K562 (cell line): ENCODE results near the gene LRP2BP. TPM values are rescaled to one million over a fixed set of nuclear protein-coding genes. Genes with fewer than 3 reads are reported as not detected.
A peak's percentile ranks its signal among the peaks of the same experiment; 100 is the strongest.

Experiments
- ATAC-seq: fragments of 200-7000 bp; cut with Tn5 transposase; 3 replicates; pipeline ENCODE4 v1.9.1; 2020; ENCODE audit warnings: moderate library complexity
- BruUV-seq: library from RNA; stranded (reverse); fragments of 400-500 nt; replicated peaks from 2 replicates; lab custom pipeline; 2021; lab: Mats Ljungman, UMichigan
- CTCF ChIA-PET: fragments of 300-600 bp; formaldehyde crosslinking; extraction: SDS; loops from one replicate; lab custom pipeline; 2021; ENCODE audit warnings: low intra/inter-chr PET ratio; lab: Yijun Ruan, JAX
- POLR2A ChIA-PET: fragments of 300-600, 350-650 bp; sonication (Branson Sonifier 250); formaldehyde crosslinking; extraction: SDS; loops from one replicate; lab custom pipeline; 2021; ENCODE audit warnings: antibody characterized with exemption, inconsistent platforms; lab: Yijun Ruan, JAX
- DNase-seq, 4 experiments: peaks; one replicate each; pipeline versions ENCODE4 v3.0.0 to v3.0.0-alpha.2; 2011 to 2018; ENCODE audit warnings: low spot score in 3 of 4, mixed read lengths in 3 of 4; ENCODE audit errors: extremely low read depth in 1 of 4
- FAIRE-seq: peaks from 2 replicates; lab custom pipeline; 2011; peaks lifted over from hg19 to GRCh38; lab: Jason Lieb, UNC
- H2AFZ ChIP-seq: 2 replicates; pipeline ENCODE4 v1.6.0; 2011; ENCODE audit warnings: low read depth, low read length, control low read depth, inconsistent platforms
- H3K27ac ChIP-seq: fragments of 200-600 bp; 3 replicates; pipeline ENCODE4 v1.8.0; 2011; ENCODE audit warnings: low read depth, mild to moderate bottlenecking, control low read depth, inconsistent platforms, low read length, moderate library complexity, mixed read lengths; ENCODE audit errors: extremely low read depth
- H3K27me3 ChIP-seq, 2 experiments: fragments of 300-600 bp in 1 of 2; 2 replicates in 1 of 2; 3 replicates in 1 of 2; pipeline versions ENCODE4 v1.6.0 to v1.8.0; 2011; ENCODE audit warnings: inconsistent platforms in 2 of 2, low read length in 2 of 2, mild to moderate bottlenecking in 1 of 2, mixed read lengths in 1 of 2, moderate library complexity in 1 of 2; ENCODE audit not compliant: control insufficient read depth in 2 of 2, insufficient read depth in 2 of 2
- H3K36me3 ChIP-seq: fragments of 300-600 bp; 3 replicates; pipeline ENCODE4 v1.8.0; 2011; ENCODE audit warnings: mild to moderate bottlenecking, low read length, inconsistent platforms; ENCODE audit not compliant: control insufficient read depth, insufficient read depth
- H3K4me1 ChIP-seq, 2 experiments: fragments of 200-600 bp in 1 of 2; replicated peaks in 1 of 2; 2 replicates in 1 of 2; 3 replicates in 1 of 2; pipeline versions ENCODE4 v1.5.1 to v1.8.0; 2011; ENCODE audit warnings: inconsistent platforms in 2 of 2, low read length in 2 of 2, mild to moderate bottlenecking in 1 of 2, mixed read lengths in 1 of 2, moderate library complexity in 1 of 2; ENCODE audit not compliant: control insufficient read depth in 2 of 2, insufficient read depth in 2 of 2
- H3K4me2 ChIP-seq: 2 replicates; pipeline ENCODE4 v1.6.1; 2011; ENCODE audit warnings: low read length, control low read depth, inconsistent platforms, mixed read lengths; ENCODE audit not compliant: insufficient read depth
- H3K4me3 ChIP-seq: fragments of 200-600 bp; sonication (generic), shearing (Covaris generic); 2 replicates; pipeline ENCODE4 v1.5.1; 2016; ENCODE audit warnings: control low read depth, inconsistent platforms
- H3K79me2 ChIP-seq: fragments of 200-600 bp; 3 replicates; pipeline ENCODE4 v1.8.0; 2011; ENCODE audit warnings: low read length, inconsistent platforms; ENCODE audit not compliant: control insufficient read depth, insufficient read depth
- H3K9ac ChIP-seq, 2 experiments: 2 replicates each; pipeline versions ENCODE4 v1.6.0 to v1.6.1; 2011; ENCODE audit warnings: low read depth in 2 of 2, low read length in 2 of 2, control low read depth in 1 of 2, inconsistent platforms in 1 of 2, mild to moderate bottlenecking in 1 of 2, mixed read lengths in 1 of 2; ENCODE audit not compliant: insufficient read depth in 1 of 2
- H3K9me1 ChIP-seq: one replicate; pipeline ENCODE4 v1.6.0; 2011; ENCODE audit warnings: inconsistent platforms, mild to moderate bottlenecking, low read length, moderate library complexity; ENCODE audit not compliant: control insufficient read depth, insufficient read depth
- H3K9me3 ChIP-seq: replicated peaks from 2 replicates; pipeline ENCODE4 v1.5.1; 2011; ENCODE audit warnings: low read depth, low read length, inconsistent platforms; ENCODE audit not compliant: control insufficient read depth, insufficient read depth
- H4K20me1 ChIP-seq: replicated peaks from 2 replicates; pipeline ENCODE4 v1.6.1; 2011; ENCODE audit warnings: low read length, inconsistent platforms, mixed read lengths; ENCODE audit not compliant: control insufficient read depth, insufficient read depth
- BHLHE40 ChIP-seq: IDR thresholded peaks from 2 replicates; pipeline ENCODE4 v1.6.1; 2011; ENCODE audit warnings: low read length, improper control_type of control experiment
- CBX2 ChIP-seq: fragments of 200-600 bp; sonication (generic); IDR thresholded peaks from one replicate; pipeline ENCODE4 v1.6.1; 2012; ENCODE audit warnings: mild to moderate bottlenecking, low read length, inconsistent platforms; ENCODE audit not compliant: insufficient read depth, poor library complexity, severe bottlenecking
- CCNT2 ChIP-seq: IDR thresholded peaks from 2 replicates; pipeline ENCODE4 v1.6.1; 2011; ENCODE audit warnings: borderline replicate concordance, low read depth, mild to moderate bottlenecking, moderate library complexity, mixed read lengths, low read length; ENCODE audit not compliant: insufficient read length; ENCODE audit errors: extremely low read depth
- CTBP1 ChIP-seq: fragments of 450-650 bp; IDR thresholded peaks from 2 replicates; pipeline ENCODE4 v1.6.1; 2016; ENCODE audit warnings: borderline replicate concordance
- DPF2 ChIP-seq: fragments of 450-650 bp; IDR thresholded peaks from 2 replicates; pipeline ENCODE4 v1.6.1; 2016
- EHMT2 ChIP-seq: fragments of 450-650 bp; IDR thresholded peaks from 2 replicates; pipeline ENCODE4 v1.6.1; 2018; ENCODE audit warnings: antibody characterized with exemption
- GABPB2 ChIP-seq: fragments of 250-450 bp; sonication (Bioruptor Pico); conservative IDR thresholded peaks from 2 replicates; pipeline ENCODE4 v1.5.1; 2021; ENCODE audit warnings: mild to moderate bottlenecking
- HDAC2 ChIP-seq: fragments of 450-650 bp; IDR thresholded peaks from 2 replicates; pipeline ENCODE4 v1.6.1; 2016; ENCODE audit warnings: mild to moderate bottlenecking
- KLF16 ChIP-seq: IDR thresholded peaks from 2 replicates; pipeline ENCODE4 v1.6.1; 2016; ENCODE audit warnings: antibody characterized with exemption
- L3MBTL2 ChIP-seq: fragments of 450-650 bp; IDR thresholded peaks from 2 replicates; pipeline ENCODE4 v1.6.1; 2016; ENCODE audit warnings: mild to moderate bottlenecking, moderate library complexity
- MTF1 ChIP-seq: fragments of 250-450 bp; sonication (Bioruptor Pico); IDR thresholded peaks from 2 replicates; pipeline ENCODE4 v1.9.0; 2021; ENCODE audit warnings: moderate library complexity, mild to moderate bottlenecking, inconsistent platforms, borderline replicate concordance
- MYC ChIP-seq, 2 experiments: fragments of 250-450 bp in 1 of 2; sonication (Bioruptor Pico) in 1 of 2; IDR thresholded peaks; 2 replicates each; pipeline versions ENCODE4 v1.5.1 to v1.6.1; 2012 to 2021; ENCODE audit warnings: low read depth in 2 of 2, borderline replicate concordance in 1 of 2, improper control_type of control experiment in 1 of 2, low read length in 1 of 2, mild to moderate bottlenecking in 1 of 2, moderate library complexity in 1 of 2
- NUFIP1 ChIP-seq: fragments of 450-650 bp; IDR thresholded peaks from 2 replicates; pipeline ENCODE4 v1.6.1; 2018; ENCODE audit not compliant: partially characterized antibody
- POLR2H ChIP-seq: IDR thresholded peaks from 2 replicates; pipeline ENCODE4 v1.6.1; 2016; ENCODE audit warnings: missing genetic modification characterization, low read depth, mild to moderate bottlenecking, control low read depth, missing compliant biosample characterization, moderate library complexity
- PREB ChIP-seq: sonication (generic); formaldehyde crosslinking; IDR thresholded peaks from 2 replicates; pipeline ENCODE4 v1.8.1; 2023; ENCODE audit warnings: mild to moderate bottlenecking, missing genetic modification reagents
- TCF7 ChIP-seq: sonication (generic); IDR thresholded peaks from 2 replicates; pipeline ENCODE4 v1.6.1; 2016; ENCODE audit warnings: antibody characterized with exemption, borderline replicate concordance
- ZNF146 ChIP-seq: IDR thresholded peaks from one replicate; pipeline ENCODE4 v1.6.1; 2018; ENCODE audit warnings: missing compliant biosample characterization; ENCODE audit not compliant: unreplicated experiment
- ZNF589 ChIP-seq: fragments of 200-800 bp; sonication (Bioruptor generic); IDR thresholded peaks from 2 replicates; pipeline ENCODE4 v1.6.1; 2016; ENCODE audit warnings: low read depth, missing genetic modification characterization, missing compliant biosample characterization
- WGBS: fragments of 100-300 bp; shearing (Covaris generic); methylation state at CpG from one replicate; pipeline ENCODE4 v1.1.6; 2016; ENCODE audit warnings: low coverage, mixed read lengths; ENCODE audit not compliant: insufficient coverage; ENCODE audit errors: missing lambda C conversion rate; 5-methylcytosine and 5-hydroxymethylcytosine counted together
- in situ Hi-C: fragments of 300-500 bp; cut with MboI; formaldehyde crosslinking; loops from 4 replicates; pipeline ENCODE4 v1.15.0; 2018; ENCODE audit warnings: inconsistent platforms, mixed read lengths
- intact Hi-C: fragments of 100-400 bp; cut with micrococcal nuclease; formaldehyde crosslinking; loops from 2 replicates; pipeline ENCODE4 v1.14.2; 2022
- polyA plus RNA-seq, 8 experiments: library from polyadenylated mRNA; depleted of rRNA in 4 of 8; stranded (reverse) in 5 of 8; unstranded in 3 of 8; fragments of >200 nt; fragmentation: Nextera tagmentation in 2 of 8; fragmentation: Illumina TruSeq in 1 of 8; extraction: Ambion mirVana in 2 of 8; extraction: Trizol in 1 of 8; gene quantifications; 2 replicates each; pipeline versions ENCODE4 v1.2.1 to v1.2.3, GENCODE V29; 2011 to 2014; ENCODE audit warnings: inconsistent platforms in 1 of 8, missing spikeins in 1 of 8
- total RNA-seq, 7 experiments: library from RNA; depleted of rRNA in 6 of 7; stranded (reverse); fragments of >200 nt in 6 of 7; fragmentation: Illumina TruSeq in 2 of 7; extraction: Trizol in 2 of 7; gene quantifications; 2 replicates each; pipeline versions ENCODE4 v1.2.1 to v1.2.3, GENCODE V29; 2011 to 2021; ENCODE audit warnings: low replicate concordance in 1 of 7
- TF ChIP-seq, protein P1 (sequence below), 2 experiments: fragments of 450-650 bp in 1 of 2; sonication (generic) in 1 of 2; formaldehyde crosslinking in 1 of 2; IDR thresholded peaks in 1 of 2; conservative IDR thresholded peaks in 1 of 2; 2 replicates each; pipeline versions ENCODE4 v1.6.1 to v1.8.1; 2016 to 2023; ENCODE audit warnings: mild to moderate bottlenecking in 2 of 2, moderate library complexity in 2 of 2, inconsistent platforms in 1 of 2, missing genetic modification reagents in 1 of 2
- TF ChIP-seq, protein P2 (sequence below): fragments of 250-450 bp; sonication (Bioruptor Pico); IDR thresholded peaks from 2 replicates; pipeline ENCODE4 v1.5.0; 2021

LRP2BP gene
- total and polyA plus RNA-seq, 9 of the 15 experiments (the other 6 are each of a cell fraction or from before 2014, with no cell fraction given), result 0.42 to 2.1 (median 0.62) TPM

- H3K4me3 ChIP-seq, result no peak overlapping the region
- peak; percentile 82 for FAIRE-seq
- no peaks in the 10 kb centered on the region for H3K27me3 ChIP-seq
- in situ Hi-C loops (no loop called here), intact Hi-C loops (loop anchor here (2.0 kb wide), 1 partner anchor 35 kb away; the partner anchor contains the start of gene LRP2BP)
- peak overlapping the region in 1 of 2 experiments; percentile 23; a peak in 2 of 4 replicates for H3K9ac ChIP-seq
- H3K9me1 ChIP-seq, result no peaks in the 10 kb centered on the region
- peak; percentile 73 for ATAC-seq
- peak overlapping the region; percentile 40; the same call in 1 of the 2 replicates for H3K4me2 ChIP-seq
- peaks cover 13 to 37% of the 10 kb centered on the region in 2 experiments for H3K4me1 ChIP-seq
- H3K79me2 ChIP-seq, result no peaks in the 10 kb centered on the region
- peak; percentile 21 to 79 (median 47) for DNase-seq
- ChIA-PET POLR2A (no interaction called here), CTCF (no interaction called here)
- no TSS peak for BruUV-seq
- 6% methylated on average over 8 of the region's 8 CpGs for WGBS
- no peaks in the 10 kb centered on the region for H3K9me3 ChIP-seq
- H3K27ac ChIP-seq, result peak overlapping the region; percentile 54; the same call in 2 of the 3 replicates
- peak overlapping the region; percentile 70 for H2AFZ ChIP-seq
- no peaks in the 10 kb centered on the region for H4K20me1 ChIP-seq
- no peaks in the 10 kb centered on the region; the same call in 2 of the 3 replicates for H3K36me3 ChIP-seq
- TF ChIP-seq HDAC2 (0 out of 2 replicates have a peak, but pooled peaks have one; percentile 52), TCF7 (no peak), KLF16 (no peak), DPF2 (peak; percentile 87), POLR2H (tag) (no peak), NUFIP1 (no peak), CTBP1 (peak; percentile 26; the same call in 1 of the 2 replicates), ZNF589 (CRISPR knock-in tag) (0 out of 2 replicates have a peak, but pooled peaks have one; percentile 23), CBX2 (no peak), L3MBTL2 (peak; percentile 76), MYC (IDR thresholded peaks at IDR 0.05; ENCODE audit: low read depth, low read length) (peak; percentile 89), MYC (CRISPR knock-in tag; IDR thresholded peaks at IDR 0.05; ENCODE audit: borderline replicate concordance, low read depth) (no peak), MTF1 (CRISPR knock-in tag) (no peak), GABPB2 (CRISPR knock-in tag) (no peak), EHMT2 (peak; percentile 51; the same call in 1 of the 2 replicates), CCNT2 (no peak), BHLHE40 (0 out of 2 replicates have a peak, but pooled peaks have one; percentile 41), ZNF146 (CRISPR knock-in tag) (no peak), PREB (CRISPR knock-in tag) (no peak)
- TF ChIP-seq, protein P1, sequence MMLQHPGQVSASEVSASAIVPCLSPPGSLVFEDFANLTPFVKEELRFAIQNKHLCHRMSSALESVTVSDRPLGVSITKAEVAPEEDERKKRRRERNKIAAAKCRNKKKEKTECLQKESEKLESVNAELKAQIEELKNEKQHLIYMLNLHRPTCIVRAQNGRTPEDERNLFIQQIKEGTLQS (IDR thresholded peaks at IDR 0.05), result peak; percentile 94
- TF ChIP-seq, protein P1 (CRISPR knock-in tag; conservative IDR thresholded peaks at IDR 0.05), result peak; percentile 70; the same call in 1 of the 2 replicates
- TF ChIP-seq, protein P2, sequence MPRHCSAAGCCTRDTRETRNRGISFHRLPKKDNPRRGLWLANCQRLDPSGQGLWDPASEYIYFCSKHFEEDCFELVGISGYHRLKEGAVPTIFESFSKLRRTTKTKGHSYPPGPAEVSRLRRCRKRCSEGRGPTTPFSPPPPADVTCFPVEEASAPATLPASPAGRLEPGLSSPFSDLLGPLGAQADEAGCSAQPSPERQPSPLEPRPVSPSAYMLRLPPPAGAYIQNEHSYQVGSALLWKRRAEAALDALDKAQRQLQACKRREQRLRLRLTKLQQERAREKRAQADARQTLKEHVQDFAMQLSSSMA, result no peak
Measured at GRCh38 chr4:185359767-185360446, 35.8 kb downstream of the LRP2BP start.
